GM12878 (cell line): ENCODE measurements around the gene GGT7. TPM values are rescaled to one million over a fixed set of nuclear protein-coding genes. Genes with fewer than 3 reads are reported as not detected.

Experiments
- ATAC-seq: fragments of 200-7000 bp; cut with Tn5 transposase; 3 replicates; pipeline ENCODE4 v1.9.1; 2020; ENCODE audit warnings: mild to moderate bottlenecking, moderate library complexity
- BruUV-seq: library from RNA; stranded (reverse); fragments of 400-500 nt; replicated peaks from 2 replicates; lab custom pipeline; 2021; lab: Mats Ljungman, UMichigan
- CTCF ChIA-PET: fragments of 300-600 bp; sonication (Branson Sonifier 250); formaldehyde crosslinking; extraction: SDS; loops from one replicate; lab custom pipeline; 2021; ENCODE audit warnings: inconsistent platforms; lab: Yijun Ruan, JAX
- POLR2A ChIA-PET: fragments of 350-600 bp; formaldehyde crosslinking; extraction: SDS; loops from one replicate; lab custom pipeline; 2021; ENCODE audit warnings: inconsistent platforms; lab: Charles Lee
- RAD21 ChIA-PET: fragments of 300-600 bp; sonication (Branson Sonifier 250); formaldehyde crosslinking; loops from one replicate; lab custom pipeline; 2023; ENCODE audit warnings: antibody characterized with exemption; ENCODE audit not compliant: unreplicated experiment; lab: Charles Lee
- SMC1A ChIA-PET: fragments of 300-600 bp; sonication (Branson Sonifier 250); formaldehyde crosslinking; loops from one replicate; lab custom pipeline; 2023; ENCODE audit not compliant: unreplicated experiment, uncharacterized antibody; lab: Charles Lee
- DNase-seq: peaks from one replicate; pipeline ENCODE4 v3.0.0-alpha.2; 2011; ENCODE audit warnings: low read depth, low spot score
- FAIRE-seq: peaks from 3 replicates; lab custom pipeline; 2011; peaks lifted over from hg19 to GRCh38; lab: Jason Lieb, UNC
- H2AFZ ChIP-seq: 2 replicates; pipeline ENCODE4 v1.6.0; 2011; ENCODE audit warnings: low read depth, low read length, control low read depth; ENCODE audit not compliant: control insufficient read depth
- H3K27ac ChIP-seq: 2 replicates; pipeline ENCODE4 v1.5.1; 2011; ENCODE audit warnings: control low read depth; ENCODE audit not compliant: control insufficient read depth, insufficient read depth
- H3K27me3 ChIP-seq, 2 experiments: replicated peaks in 1 of 2; 2 replicates each; pipeline versions ENCODE4 v1.6.0 to v1.6.1; 2011; ENCODE audit warnings: low read length in 1 of 2; ENCODE audit not compliant: control insufficient read depth in 2 of 2, insufficient read depth in 2 of 2
- H3K36me3 ChIP-seq, 2 experiments: 2 replicates each; pipeline ENCODE4 v1.5.1; 2011; ENCODE audit warnings: low read length in 1 of 2; ENCODE audit not compliant: control insufficient read depth in 2 of 2, insufficient read depth in 2 of 2
- H3K4me1 ChIP-seq: 2 replicates; pipeline ENCODE4 v1.6.1; 2011; ENCODE audit warnings: mild to moderate bottlenecking, low read length, moderate library complexity, mixed read lengths; ENCODE audit not compliant: control insufficient read depth, insufficient read depth
- H3K4me2 ChIP-seq: 2 replicates; pipeline ENCODE4 v1.6.0; 2011; ENCODE audit warnings: control low read depth; ENCODE audit not compliant: control insufficient read depth, insufficient read depth
- H3K4me3 ChIP-seq: fragments of 200-600 bp; sonication (generic); 2 replicates; pipeline ENCODE4 v1.5.1; 2016
- H3K79me2 ChIP-seq: 2 replicates; pipeline ENCODE4 v1.6.0; 2011; ENCODE audit warnings: low read length; ENCODE audit not compliant: control insufficient read depth, insufficient read depth
- H3K9ac ChIP-seq: 2 replicates; pipeline ENCODE4 v1.8.0; 2011; ENCODE audit warnings: low read length, control low read depth, mixed read lengths; ENCODE audit not compliant: control insufficient read depth, insufficient read depth
- H3K9me3 ChIP-seq: replicated peaks from 3 replicates; pipeline ENCODE4 v1.5.1; 2011; ENCODE audit warnings: mild to moderate bottlenecking, low read length; ENCODE audit not compliant: control insufficient read depth, insufficient read depth
- H4K20me1 ChIP-seq: 2 replicates; pipeline ENCODE4 v1.6.0; 2011; ENCODE audit not compliant: control insufficient read depth, insufficient read depth
- ATF3 ChIP-seq: IDR thresholded peaks from 2 replicates; pipeline ENCODE4 v1.6.1; 2011; ENCODE audit warnings: low read depth, mild to moderate bottlenecking, low read length, moderate library complexity, borderline replicate concordance; ENCODE audit errors: extremely low read depth
- ATF7 ChIP-seq: fragments of 450-650 bp; IDR thresholded peaks from 2 replicates; pipeline ENCODE4 v1.6.1; 2016; ENCODE audit warnings: low read depth, mild to moderate bottlenecking
- BACH1 ChIP-seq: fragments of 450-650 bp; IDR thresholded peaks from 2 replicates; pipeline ENCODE4 v1.6.1; 2017; ENCODE audit warnings: mild to moderate bottlenecking, borderline replicate concordance
- CBX5 ChIP-seq: sonication (generic); IDR thresholded peaks from 2 replicates; pipeline ENCODE4 v1.6.1; 2016; ENCODE audit warnings: low read depth, moderate library complexity, mild to moderate bottlenecking, inconsistent platforms
- HCFC1 ChIP-seq: fragments of 150-350 bp; IDR thresholded peaks from 2 replicates; pipeline ENCODE4 v1.6.1; 2014; ENCODE audit warnings: low read length
- HDAC2 ChIP-seq: fragments of 200-600 bp; sonication (generic); IDR thresholded peaks from 2 replicates; pipeline ENCODE4 v1.6.1; 2017
- KLF5 ChIP-seq: fragments of 450-650 bp; IDR thresholded peaks from 2 replicates; pipeline ENCODE4 v1.6.1; 2014; ENCODE audit warnings: mild to moderate bottlenecking; ENCODE audit not compliant: partially characterized antibody
- MEF2A ChIP-seq: IDR thresholded peaks from 2 replicates; pipeline ENCODE4 v1.6.1; 2011; ENCODE audit warnings: low read depth, mild to moderate bottlenecking, low read length, moderate library complexity; ENCODE audit not compliant: insufficient read depth
- MTA3 ChIP-seq: IDR thresholded peaks from 2 replicates; pipeline ENCODE4 v1.6.1; 2012; ENCODE audit warnings: low read length, inconsistent platforms, borderline replicate concordance
- NFIC ChIP-seq: IDR thresholded peaks from 2 replicates; pipeline ENCODE4 v1.6.1; 2012; ENCODE audit warnings: low read depth, mild to moderate bottlenecking, inconsistent platforms, low read length, moderate library complexity
- SMAD1 ChIP-seq: fragments of 450-650 bp; IDR thresholded peaks from 2 replicates; pipeline ENCODE4 v1.6.1; 2018; ENCODE audit warnings: mild to moderate bottlenecking, low read depth; ENCODE audit not compliant: partially characterized antibody
- SUPT20H ChIP-seq: IDR thresholded peaks from 2 replicates; pipeline ENCODE4 v1.6.1; 2011; ENCODE audit warnings: low read depth, mild to moderate bottlenecking, low read length, moderate library complexity, borderline replicate concordance; ENCODE audit not compliant: control insufficient read depth
- YY1 ChIP-seq: IDR thresholded peaks from 2 replicates; pipeline ENCODE4 v1.6.1; 2011; ENCODE audit warnings: low read depth, mild to moderate bottlenecking, low read length
- WGBS: methylation state at CpG from one replicate; pipeline ENCODE4 v1.1.6; 2016; ENCODE audit warnings: low lambda C conversion rate; ENCODE audit not compliant: insufficient replicate concordance, insufficient coverage; ENCODE audit errors: missing lambda C conversion rate; 5-methylcytosine and 5-hydroxymethylcytosine counted together
- in situ Hi-C: fragments of 300-500 bp; cut with MboI; formaldehyde crosslinking; loops from 9 replicates; pipeline ENCODE4 v1.14.3; 2018; ENCODE audit warnings: mixed read lengths
- intact Hi-C: fragments of 100-400 bp; cut with micrococcal nuclease; formaldehyde crosslinking; loops from one replicate; pipeline ENCODE4 v1.14.2; 2022; ENCODE audit not compliant: unreplicated experiment
- polyA plus RNA-seq, 11 experiments: library from polyadenylated mRNA; depleted of rRNA in 4 of 11; unstranded in 6 of 11; stranded (reverse) in 5 of 11; fragments of >200 nt; fragmentation: Nextera tagmentation in 4 of 11; fragmentation: Illumina TruSeq in 1 of 11; extraction: Ambion mirVana in 4 of 11; extraction: Trizol in 1 of 11; gene quantifications; 1 replicate in 1 of 11; 2 replicates in 10 of 11; pipeline versions ENCODE4 v1.2.1 to v1.2.3, GENCODE V29; 2011 to 2016; ENCODE audit warnings: inconsistent platforms in 2 of 11, missing spikeins in 2 of 11, low read depth in 1 of 11
- total RNA-seq, 4 experiments: library from RNA; depleted of rRNA in 3 of 4; stranded (reverse); fragments of >200 nt in 3 of 4; fragmentation: Illumina TruSeq in 1 of 4; extraction: Trizol in 1 of 4; gene quantifications; 2 replicates each; pipeline versions ENCODE4 v1.2.1 to v1.2.3, GENCODE V29; 2013 to 2021

The GGT7 gene
- total and polyA plus RNA-seq, 10 of the 15 experiments (the other 5 are each of a cell fraction or from before 2014, with no cell fraction given) = 0.02 to 14.7 (median 5.3) TPM

DNA sequence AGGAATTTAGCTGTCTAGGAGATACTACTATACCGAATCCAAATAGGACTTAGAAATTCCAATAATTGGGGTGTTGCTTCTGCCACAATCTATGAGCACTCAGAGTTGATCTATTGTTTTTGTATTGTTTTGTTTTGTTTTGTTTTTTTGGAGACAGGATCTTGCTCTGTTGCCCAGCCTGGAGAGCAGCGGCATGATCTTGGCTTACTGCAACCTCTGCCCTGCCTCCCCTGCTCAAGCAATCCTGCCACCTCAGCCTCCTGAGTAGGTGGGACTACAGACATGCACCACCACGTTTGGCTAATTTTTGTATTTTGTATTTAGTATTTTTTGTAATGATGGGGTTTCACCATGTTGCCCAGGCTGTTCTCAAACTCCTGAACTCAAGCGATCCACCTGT, 11.2 kb upstream of the GGT7 start:
- no peak overlapping the region for H3K4me2 ChIP-seq
- H3K4me1 ChIP-seq = peaks cover 17% of the 10 kb centered on the region; the same call in 1 of the 2 replicates
- WGBS = 49% methylated on average over 4 of the region's 4 CpGs
- in situ Hi-C loops = no loop called here
- no peak overlapping the region for H3K27ac ChIP-seq
- no peaks in the 10 kb centered on the region for H4K20me1 ChIP-seq
- FAIRE-seq (no peak), ATAC-seq (no peak), DNase-seq (no peak)
- H3K4me3 ChIP-seq = no peak overlapping the region
- TF ChIP-seq HDAC2 (no peak), HCFC1 (no peak), ATF3 (no peak), BACH1 (no peak), SMAD1 (no peak), KLF5 (no peak), ATF7 (no peak), MEF2A (no peak), NFIC (no peak), SUPT20H (no peak), YY1 (no peak), CBX5 (no peak), MTA3 (no peak)
- no TSS peak for BruUV-seq
- SMC1A ChIA-PET = interaction anchor here (1.5 kb wide), 1 partner anchor 10 kb away, joined by 3 read pairs; no protein-coding TSS in a partner anchor
- no peaks in the 10 kb centered on the region for H3K36me3 ChIP-seq
- intact Hi-C loops = no loop called here
- no peak overlapping the region for H3K9ac ChIP-seq
- no peaks in the 10 kb centered on the region for H3K27me3 ChIP-seq
- POLR2A ChIA-PET = no interaction called here
- RAD21 ChIA-PET = no interaction called here
- H3K9me3 ChIP-seq = no peaks in the 10 kb centered on the region
- H2AFZ ChIP-seq = no peak overlapping the region
- H3K79me2 ChIP-seq = no peaks in the 10 kb centered on the region
- CTCF ChIA-PET = interaction anchor here (1.2 kb wide), 1 partner anchor 12 kb away, joined by 3 read pairs; no protein-coding TSS in a partner anchor
